C1 segment of cervical spinal cord (tissue), 14 donors: ENCODE results near the gene ZNF423.
"Not testable (repeated sequence)": the region's sequence is repeated elsewhere in the genome, so short reads cannot be mapped to it uniquely, and the experiment has no call there.

Source experiments
- DNase-seq, 14 donors: peaks; one replicate each; lab custom pipeline; 2025; lab: John Stamatoyannopoulos, UW

The ZNF423 gene

DNA sequence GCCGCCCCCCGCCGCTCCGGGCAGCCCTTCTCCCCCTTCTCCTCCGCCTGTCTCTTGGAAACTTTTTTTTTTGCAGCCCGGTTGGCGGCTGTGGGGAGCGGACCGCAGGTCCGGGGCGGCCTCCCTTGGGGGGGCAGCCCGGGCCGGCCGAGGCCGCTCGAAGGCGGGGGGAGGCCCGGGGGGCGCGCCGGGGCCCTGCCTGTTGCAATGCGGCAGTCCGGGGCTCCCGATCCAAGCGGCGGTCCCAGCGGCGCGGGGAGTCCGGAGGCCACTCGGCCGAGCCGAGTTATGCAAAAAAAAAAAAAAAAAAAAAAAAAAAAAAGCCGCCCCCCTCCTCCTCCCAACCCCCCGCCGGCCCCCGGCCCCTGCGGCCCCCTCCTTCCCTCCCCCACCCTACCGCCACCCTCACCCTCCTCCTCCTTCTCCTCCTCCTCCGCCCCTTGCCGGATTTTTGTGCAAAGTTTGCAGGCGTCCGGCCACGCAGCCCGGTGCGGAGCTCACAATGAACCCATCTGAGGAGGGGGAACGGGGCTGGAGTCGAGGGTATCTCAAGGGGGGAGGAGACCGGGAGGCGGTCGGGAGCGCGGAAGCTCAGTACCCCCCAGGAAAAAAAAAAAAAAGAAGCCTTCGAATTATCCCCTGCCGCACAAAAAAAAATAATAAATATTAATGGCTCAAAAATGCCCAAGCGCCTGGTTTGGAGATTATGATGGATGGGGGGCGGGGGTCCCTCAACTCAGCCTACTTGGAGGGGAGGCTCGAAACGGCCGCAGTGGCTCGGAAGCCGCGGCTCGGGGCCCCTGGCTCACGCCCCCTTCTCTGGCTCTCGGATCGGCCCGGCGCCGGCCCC, at the start of gene ZNF423:
TSS of gene ZNF423 (minus strand) at position 291 of the 850 bp plus-strand sequence. CDS start 338 bp downstream, outside the sequence.
- no peak for DNase-seq

DNA sequence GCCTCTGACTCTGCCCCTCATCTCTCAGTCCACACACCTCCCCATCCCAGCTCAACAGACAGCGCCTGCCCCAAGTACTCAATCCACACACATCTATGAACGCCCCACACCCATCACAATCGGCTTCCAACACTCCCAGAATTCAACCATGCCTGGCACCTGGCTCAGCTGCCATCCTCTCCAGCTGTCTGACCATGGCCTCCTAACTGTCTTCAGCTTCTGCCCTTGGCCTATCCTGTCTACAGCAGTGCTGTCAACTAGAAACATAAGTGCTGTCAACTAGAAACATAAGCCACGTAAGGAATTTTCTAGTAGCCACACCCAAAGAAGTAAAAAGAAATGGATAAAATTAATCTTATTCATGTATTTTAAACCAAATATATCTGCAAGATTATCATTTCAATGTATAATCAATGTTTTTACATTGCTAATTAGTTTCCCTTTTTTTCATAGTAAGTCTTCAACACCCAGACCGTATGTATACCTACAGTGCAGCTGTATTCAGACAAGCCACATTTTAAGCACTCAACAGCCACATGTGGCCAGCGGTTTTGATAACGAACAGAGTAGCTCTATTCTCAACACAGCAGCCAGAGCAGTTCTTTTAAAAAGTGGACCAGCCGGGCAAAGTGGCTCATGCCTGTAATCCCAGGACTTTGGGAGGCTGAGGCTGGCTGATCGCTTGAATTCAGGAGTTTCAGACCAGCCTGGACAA, 48.6 kb upstream of the ZNF423 start:
- no peak for DNase-seq

DNA sequence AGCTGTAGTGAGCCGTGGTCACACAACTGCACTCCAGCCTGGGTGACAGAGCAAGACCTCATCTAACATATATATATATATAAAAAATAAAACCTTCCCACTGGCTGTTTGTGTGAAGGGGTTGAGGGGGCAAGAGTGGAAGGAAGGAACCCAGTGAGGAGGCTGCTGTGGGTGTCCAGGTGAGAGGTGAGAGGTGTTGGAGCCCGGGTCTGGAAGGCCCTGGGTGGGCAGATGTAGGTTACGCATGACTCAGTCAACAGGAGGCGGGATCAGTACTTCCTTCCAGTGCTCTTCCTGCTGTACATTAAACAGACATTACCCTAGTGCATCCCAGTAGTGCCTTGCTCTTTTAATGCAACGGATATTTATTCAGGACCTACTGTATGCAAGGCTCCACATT, 47.0 kb upstream of the ZNF423 start:
- no peak for DNase-seq

DNA sequence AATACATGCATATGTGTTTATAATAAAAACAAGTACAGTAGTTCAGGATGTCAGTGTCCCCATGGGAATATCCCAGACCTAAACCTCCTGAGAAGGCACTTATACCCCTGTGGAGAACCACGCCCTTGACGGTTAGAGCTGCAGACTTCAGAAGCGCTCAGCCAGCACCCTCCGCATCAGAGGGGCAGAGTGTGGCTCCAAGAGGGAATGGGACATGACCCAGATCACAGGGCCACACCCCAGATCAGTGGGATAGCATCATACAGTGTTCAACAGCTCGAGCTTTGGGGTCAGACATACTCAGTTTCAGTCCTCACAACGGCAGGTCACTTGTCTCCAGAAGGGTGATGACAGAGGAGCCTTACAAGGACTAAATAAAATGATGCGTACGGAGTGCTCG, 45.8 kb upstream of the ZNF423 start:
- no peak for DNase-seq

DNA sequence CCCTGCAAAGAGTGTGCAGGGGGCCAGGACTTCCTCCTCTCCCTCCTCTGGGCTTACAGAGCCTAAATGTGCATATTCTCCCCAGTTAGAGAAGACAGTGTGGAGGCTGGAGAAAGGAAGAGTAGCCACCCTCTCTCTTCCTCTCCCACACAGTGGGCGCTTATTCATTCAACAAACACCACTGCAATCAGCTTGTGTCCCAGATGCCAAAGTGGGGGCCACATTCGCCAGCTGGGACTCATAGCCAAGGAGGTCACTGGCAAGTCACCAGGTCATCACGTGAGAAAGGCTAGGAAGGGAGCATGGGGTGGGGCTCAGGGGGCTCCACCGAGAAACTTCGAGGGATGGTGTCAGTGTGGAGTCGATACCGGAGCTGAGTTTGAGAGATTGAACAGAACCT, 45.0 kb upstream of the ZNF423 start:
- DNase-seq: no peak

DNA sequence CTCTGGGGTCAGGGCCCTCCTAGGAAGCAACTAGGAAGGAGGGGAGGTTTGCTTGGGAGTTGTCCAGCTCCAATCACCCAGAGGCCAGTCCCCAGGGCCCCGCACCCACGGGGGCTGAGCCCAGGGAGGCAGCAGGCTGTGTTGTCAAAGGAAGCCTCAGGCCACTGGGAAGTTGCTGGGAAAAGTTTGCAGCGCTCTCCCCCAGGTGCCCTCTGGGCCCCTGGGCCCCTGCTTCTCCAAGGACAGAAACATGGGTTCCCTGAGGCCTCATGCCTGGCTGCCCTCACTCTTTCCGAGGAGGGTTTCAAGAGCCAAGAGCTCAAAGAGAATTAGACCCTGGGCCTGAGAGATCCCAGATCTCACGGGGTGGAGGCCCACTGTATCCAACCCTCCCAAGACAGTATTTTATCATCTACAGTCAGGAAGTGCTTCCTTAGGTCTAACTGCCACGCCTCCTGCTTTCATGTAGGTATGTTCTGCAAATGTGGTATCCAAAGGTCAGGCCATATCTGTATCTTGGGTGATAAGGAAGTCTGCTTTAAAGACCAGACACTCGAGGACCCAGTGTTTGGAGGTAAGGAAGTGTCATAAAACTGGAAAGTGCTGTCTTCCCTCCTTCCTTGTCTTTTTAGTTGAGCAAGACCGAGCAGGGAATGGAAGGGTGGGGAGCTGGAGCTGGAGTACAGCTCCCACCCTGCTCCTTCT, 44.2 kb upstream of the ZNF423 start:
- DNase-seq: no peak

DNA sequence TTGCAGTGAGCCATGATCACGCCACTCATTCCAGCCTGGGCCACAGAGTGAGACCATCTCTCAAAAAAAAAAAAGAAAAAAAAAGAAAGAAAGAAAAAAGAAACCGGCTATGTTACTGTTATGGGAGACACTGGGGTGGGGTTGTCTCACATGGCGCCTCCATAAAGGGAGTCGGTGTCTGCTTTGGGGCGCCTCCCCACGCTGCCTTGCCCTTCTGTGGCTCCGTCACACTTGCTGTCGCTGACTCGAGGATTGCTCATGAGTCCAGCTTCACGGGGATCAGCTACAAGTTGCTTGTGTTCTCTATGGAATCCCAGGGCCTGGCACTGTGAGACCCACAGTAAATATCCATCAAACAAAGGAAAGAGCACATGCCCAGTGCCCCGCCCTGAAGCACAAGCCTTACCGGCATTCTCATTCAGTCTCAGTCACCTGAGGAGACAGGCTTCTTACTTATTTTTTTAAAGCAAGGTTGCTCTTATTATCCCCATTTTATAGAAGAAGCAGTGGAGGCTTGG, 40.6 kb upstream of the ZNF423 start:
- no peak for DNase-seq

DNA sequence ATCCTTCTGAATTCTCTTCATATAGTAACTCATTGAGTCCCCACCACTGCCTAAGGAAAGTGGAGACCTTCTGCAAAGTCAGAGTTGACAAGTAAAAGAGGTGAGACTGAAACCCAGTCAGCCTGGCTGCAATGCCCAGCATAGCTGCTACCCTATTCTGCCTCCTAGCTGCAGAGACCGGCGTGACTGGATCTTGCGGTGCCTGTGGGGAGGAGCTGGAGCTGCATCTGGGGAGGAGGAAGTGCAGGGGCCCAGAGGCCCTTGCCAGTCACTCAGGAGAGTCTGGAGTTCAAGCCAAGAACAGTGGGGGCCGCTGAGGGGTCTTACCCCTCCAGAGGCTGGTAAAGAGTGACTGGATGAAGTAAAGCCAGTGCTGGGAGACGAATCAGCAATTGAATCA, 35.0 kb upstream of the ZNF423 start:
- DNase-seq: no peak

DNA sequence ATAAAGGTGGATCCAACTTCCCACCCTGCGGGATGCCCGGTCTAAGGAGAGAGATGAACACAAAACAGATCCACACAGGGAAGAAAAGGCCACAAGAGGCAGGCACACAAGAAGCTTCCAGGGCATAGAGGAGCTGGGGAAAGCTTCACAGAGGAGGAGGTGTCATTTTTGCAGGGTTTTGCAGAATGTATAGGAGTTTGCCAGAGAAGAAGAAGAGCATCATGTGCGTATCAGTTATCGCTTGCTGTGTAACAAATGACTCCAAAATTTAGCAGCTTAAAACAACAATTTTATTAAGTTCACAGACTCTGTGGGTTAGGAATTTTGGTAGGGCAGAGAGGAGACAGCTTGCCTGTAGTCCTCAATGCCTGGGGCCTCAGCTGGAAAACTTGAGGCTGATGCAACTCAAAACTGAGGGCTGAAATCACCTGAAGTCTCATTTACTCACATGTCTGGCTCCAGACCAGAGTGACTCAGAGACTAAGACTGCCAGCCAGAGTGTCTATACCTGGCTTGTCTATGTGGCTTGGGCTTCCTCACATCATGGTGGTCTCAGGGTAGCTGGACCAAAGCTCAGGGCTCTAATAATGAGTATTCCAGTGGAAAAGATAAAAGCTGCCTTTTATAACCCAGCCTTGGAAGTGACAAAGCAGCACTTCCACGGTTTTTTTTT, 33.9 kb upstream of the ZNF423 start:
- DNase-seq: no peak

DNA sequence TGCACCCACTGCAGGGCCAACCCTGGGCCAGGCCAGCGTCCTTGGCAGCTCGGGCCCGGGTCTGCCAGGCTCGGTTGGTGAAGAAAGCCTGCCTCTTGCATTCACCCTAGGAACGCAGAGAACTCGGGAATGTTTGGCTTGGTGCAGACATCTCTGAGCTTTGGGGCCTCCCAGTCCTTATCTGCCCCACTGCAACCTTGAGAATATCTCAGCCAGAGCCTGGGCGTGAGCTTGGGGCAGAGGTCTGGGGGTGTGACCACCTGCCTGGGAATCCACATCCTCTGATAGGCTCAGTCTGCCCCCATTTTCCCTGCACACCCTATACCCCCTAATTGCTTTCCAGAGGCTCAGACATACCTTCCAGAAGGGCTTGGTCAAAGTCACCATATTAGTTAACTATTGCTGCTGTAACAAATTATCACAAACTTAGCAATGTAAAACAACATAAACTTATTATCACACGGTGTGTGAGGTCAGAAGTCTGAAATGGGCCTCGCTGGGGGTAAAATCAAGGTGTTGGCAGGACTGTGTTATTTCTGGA, 30.7 kb upstream of the ZNF423 start:
- DNase-seq: no peak

DNA sequence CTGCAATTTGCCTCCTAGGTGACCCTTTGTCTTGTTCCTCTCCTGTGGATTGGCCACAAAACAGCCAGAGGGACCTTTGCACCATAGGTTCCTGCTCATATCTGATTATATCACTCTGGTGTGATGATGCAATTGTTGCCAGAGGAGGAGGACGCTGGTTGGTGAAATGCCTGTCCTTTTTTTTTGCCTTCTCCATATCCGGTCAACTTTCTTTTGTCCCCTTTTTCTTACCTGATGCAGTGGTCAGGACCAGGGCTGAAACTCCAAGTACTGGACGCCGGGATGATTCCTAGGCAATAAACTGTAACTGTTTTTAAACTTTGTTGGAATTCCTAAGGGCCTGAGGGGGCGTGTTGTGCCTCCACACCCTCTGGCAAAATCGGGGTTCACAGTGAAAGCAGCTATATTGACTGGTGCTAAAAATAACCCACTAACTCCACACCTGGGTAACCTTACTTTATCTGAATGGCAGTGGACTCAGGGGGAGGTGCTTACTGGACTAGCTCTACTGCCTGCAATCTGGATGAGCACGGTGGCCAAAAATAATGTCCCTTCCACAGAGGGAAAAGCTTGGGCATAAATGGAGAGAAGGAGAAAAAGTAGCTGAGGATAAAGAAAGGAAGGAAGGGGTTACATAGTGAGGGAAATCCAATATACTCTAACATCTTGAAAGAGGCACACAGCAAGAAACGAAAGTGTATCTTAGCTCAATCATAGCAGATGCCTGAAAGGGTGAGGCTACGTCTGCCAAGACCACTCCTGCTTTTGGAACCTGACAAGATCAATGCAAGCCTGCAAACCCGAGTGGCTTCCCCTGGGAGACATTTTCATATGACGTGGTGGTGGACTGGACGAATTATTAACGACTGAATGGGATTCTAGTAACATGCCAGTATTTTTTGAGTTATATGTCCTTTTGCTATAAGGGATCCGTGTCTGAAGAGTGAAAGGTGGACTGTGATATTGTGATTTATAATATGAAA, 28.4 kb upstream of the ZNF423 start:
- no peak for DNase-seq

DNA sequence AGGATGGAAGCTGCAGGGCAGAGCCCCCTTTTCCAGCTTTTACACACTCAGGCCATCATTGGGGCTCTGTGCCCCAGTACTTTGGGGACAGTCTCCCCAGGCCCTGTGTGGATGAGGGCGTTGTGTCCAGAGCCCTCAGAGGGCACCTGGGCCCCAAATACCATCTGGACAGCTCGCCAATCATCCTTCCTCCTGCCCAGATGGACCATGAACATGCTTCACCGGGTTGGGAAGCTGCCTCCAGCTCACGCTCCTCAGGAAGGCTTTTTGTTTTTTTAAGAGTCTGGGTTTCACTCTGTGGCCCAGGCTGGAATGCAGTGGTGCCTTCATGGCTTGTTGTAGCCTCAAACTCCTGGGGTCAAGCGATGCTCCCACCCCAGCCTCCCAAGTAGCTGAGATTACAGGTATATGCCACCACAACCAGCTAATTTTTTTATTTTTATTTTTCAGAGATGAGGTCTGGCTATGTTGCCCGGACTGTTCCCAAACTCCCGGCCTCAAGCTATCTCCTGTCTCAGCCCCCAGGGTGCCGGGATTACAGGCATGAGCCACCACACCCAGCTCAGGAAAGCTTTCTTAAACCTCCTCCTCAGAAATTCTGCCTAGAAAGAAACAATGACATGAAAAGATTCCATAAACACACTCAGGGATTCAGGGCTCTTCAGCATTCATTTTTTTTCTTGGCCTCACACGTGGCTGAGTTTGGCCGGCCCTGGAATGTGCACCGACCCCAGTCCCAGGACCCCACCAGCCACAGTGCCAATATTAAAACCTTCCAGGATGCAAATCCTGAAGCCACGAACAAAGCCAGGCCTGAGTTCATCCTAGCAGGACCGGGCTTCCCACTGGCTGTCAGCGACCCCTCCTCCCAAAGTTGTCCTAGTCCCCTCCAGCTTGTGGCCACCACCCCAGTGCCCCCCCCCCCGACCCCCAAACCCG, 27.4 kb upstream of the ZNF423 start:
- DNase-seq: peak in 1 of 14 donors; percentile 37

DNA sequence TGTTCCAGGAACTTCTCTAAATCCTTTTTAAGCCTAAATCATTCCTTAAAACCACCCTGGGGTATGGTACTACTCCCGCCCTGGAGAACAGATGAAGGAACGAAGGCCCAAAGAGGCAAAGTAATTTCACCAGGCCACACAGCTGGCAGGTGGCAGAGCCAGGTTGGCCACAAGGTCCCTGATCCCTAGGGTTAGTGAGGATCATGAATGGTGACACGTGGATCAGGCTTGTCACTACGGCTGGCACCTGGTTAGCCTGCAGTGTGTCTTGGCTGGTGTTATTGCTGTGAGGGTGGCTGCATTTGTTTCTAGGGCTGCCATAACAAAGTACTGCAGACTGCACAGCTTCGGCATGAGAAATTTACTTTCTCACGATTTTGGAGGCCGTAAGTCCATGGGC, 26.0 kb upstream of the ZNF423 start:
- DNase-seq: no peak

DNA sequence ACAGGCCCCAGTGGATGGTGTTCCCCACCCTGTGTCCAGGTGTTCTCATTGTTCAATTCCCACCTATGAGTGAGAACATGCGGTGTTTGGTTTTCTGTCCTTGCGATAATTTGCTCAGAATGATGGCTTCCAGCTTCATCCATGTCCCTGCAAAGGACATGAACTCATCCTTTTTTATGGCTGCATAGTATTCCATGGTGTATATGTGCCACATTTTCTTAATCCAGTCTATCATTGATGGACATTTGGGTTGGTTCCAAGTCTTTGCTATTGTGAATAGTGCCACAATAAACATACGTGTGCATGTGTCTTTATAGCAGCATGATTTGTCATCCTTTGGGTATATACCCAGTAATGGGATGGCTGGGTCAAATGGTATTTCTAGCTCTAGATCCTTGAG, 22.6 kb upstream of the ZNF423 start:
- DNase-seq: not testable (repeated sequence)

DNA sequence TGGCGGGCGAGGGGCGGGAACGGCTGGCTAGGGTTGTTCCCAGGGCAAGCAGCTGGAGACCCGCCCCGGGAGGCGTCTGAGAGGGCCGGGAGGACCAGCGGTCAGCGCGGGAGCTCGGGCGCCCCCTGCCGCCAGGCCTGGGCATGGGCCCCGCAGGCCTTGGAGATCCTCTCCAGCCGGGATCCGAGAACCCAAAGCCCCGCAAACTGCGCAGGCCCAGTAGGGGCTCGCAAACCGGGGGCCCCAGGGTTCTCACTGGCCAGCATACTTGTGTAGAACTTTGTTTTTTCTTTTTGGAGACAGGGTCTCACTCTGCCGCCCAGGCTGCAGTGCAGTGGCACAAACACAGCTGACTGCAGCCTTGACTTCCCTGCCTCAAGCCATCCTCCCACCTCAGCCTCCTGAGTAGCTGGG, 20.8 kb upstream of the ZNF423 start:
- peak in 2 of 14 donors; percentile 2 to 27 for DNase-seq

DNA sequence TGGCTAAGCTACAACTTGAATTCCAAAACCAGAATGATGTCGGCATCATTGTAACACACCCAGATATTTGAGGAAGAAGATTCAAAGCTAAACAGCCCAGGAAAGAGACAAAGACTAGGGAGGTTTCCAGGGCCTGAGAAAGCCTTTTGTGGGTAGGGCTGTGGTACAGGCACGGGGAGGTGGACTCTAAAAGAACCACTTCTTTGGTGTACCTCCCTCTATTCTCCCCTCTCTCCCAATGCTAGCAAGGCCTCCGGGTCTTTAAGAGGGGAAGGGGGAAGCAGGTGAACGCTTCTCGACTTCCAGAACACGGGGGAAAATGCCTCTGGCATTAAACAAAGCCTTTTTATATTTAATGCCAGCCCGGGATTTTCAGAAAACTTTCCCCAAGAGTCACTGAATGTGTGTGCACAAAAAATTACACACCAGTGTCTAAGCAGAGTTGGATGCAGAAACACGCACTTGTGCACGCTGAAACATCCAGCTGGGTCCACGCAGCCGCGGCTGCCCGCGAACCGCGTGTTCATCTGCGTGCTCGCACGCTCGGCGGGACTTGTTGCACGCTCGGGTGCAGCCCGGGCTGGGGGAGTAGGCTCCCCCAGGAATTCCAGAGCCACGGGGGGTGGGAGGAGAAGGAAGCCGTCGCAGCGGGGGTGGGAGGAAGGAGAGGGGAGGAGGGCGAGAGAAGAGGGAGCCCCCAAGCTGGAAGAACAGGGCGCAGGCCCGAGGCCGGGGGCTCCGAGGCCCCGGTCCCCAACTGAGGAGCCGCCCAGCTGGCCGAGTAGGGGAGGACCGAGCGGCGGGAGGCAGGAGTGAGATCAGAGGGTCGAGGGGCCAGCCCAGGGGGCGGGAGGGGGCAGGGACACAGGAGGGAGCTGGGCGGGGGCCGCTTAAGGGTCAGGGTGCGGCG, 20.1 kb upstream of the ZNF423 start:
- no peak for DNase-seq

DNA sequence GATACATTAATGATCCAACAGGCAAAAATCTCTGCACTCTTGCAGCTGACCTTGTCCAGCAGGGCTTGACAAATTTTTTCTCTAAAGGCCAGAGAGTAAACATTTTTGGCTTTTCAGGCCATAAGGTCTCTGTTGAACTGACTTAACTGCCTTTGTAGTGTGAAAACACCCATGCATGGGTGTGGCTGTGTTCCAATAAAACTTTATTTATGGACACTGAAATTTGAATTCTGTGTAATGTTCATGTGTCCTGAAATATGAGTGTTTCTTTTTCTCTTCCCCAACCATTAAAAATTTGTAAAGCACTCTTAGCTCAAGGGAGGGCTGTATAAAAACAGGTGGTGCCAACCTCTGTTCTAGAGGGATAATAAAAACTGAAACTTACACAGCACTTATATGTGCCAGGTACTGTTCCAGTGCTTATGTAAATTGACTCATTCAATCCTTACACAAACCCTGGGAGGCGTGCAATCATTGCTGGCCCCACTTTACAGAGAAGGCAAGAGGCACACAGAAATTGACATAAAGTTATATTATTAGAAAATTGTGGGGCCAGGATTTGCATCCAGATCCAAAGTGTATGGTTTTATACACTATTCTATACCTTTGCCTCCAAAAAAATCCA, 18.8 kb upstream of the ZNF423 start:
- DNase-seq: no peak
